ENCODE data around the gene CLOCK.

The CLOCK gene

DNA sequence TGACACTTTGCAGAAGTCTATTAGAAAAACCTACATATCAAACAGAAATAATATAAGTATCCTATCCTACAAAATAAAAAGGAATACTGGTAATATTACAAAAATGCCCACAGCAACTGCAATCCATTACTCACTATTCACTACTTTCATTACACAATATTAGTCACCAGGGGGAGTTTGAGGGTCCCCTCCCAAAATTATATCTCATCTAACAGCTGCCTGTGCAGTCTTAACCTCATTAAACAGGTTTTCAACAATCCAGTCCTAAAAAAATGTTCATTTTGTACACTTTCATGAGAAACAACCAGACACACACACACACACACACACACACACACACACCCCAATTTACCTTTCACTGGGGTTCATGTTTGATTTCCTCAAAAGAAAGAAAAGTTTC is 2.9 kb downstream of the CLOCK start:
- H3K9me3 ChIP-seq (ENCODE audit: control insufficient read depth in 1 of 2, low read length in 2 of 2) = no peaks in the 10 kb centered on the region

DNA sequence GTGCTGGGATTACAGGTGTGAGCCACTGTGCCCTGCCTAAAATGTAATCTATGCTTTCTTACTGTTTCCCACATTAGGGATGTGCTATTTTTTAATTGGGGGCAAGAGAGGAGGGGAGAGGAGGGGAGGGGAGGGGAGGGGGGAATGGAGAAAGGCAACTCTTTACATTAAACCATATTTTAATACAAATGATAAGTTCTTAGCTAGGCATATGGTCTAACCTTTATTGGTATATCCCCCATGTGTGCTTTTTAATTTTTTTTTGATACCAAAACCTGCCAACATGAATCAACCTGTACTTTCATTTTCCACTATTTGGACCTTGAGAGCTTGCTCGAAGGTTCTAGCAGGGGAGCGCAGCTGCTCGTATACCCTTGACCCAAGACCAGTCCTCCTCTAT is 6.4 kb downstream of the CLOCK start:
- no peaks in the 10 kb centered on the region for H3K27me3 ChIP-seq (ENCODE audit: control insufficient read depth in 1 of 2, insufficient read depth in 2 of 2, low read length in 2 of 2)
- peaks cover 0 to 14% of the 10 kb centered on the region in 2 donors for H3K4me1 ChIP-seq (ENCODE audit: control insufficient read depth in 1 of 2, insufficient read depth in 2 of 2, low read length in 2 of 2)

More for the DNA sequence above, 2.9 kb downstream of the CLOCK start:
- Histone ChIP-seq H3K27me3 (ENCODE audit: control insufficient read depth in 1 of 2, insufficient read depth in 2 of 2, low read length in 2 of 2) (no peaks in the 10 kb centered on the region), H3K9ac (ENCODE audit: low read depth in 1 of 2, low read length in 2 of 2) (no peak overlapping the region), H3K36me3 (ENCODE audit: control insufficient read depth in 1 of 2, insufficient read depth in 2 of 2, low read length in 2 of 2) (no peaks in the 10 kb centered on the region), H3K4me3 (ENCODE audit: low read depth in 1 of 2, low read length in 2 of 2) (no peak overlapping the region), H3K4me1 (ENCODE audit: control insufficient read depth in 1 of 2, insufficient read depth in 2 of 2, low read length in 2 of 2) (peaks cover 7 to 29% of the 10 kb centered on the region in 2 donors), H3K27ac (ENCODE audit: low read depth, low read length) (no peak overlapping the region)

DNA sequence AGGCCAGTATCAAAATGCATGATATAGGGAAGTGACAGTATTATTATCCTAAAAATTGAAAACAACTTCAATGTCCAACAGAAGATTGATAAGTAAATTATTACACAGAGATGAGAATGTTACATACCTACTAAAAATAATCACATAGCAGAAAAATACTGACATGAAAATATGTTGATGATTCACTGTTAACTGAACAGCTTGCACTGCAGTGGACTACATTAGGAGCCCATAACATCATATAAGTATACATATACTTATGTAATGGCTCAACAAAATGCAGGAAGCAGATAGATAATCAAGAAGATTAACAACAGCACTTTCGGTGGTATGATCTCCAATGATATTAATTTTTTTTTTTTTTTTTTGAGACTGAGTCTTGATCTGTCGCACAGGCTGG is 7.1 kb downstream of the CLOCK start:
- Histone ChIP-seq H3K27me3 (ENCODE audit: control insufficient read depth in 1 of 2, insufficient read depth in 2 of 2, low read length in 2 of 2) (no peaks in the 10 kb centered on the region), H3K4me3 (ENCODE audit: low read depth in 1 of 2, low read length in 2 of 2) (no peak overlapping the region), H3K9ac (ENCODE audit: low read depth in 1 of 2, low read length in 2 of 2) (no peak overlapping the region), H3K4me1 (ENCODE audit: control insufficient read depth in 1 of 2, insufficient read depth in 2 of 2, low read length in 2 of 2) (peaks cover 0 to 12% of the 10 kb centered on the region in 2 donors), H3K36me3 (ENCODE audit: control insufficient read depth in 1 of 2, insufficient read depth in 2 of 2, low read length in 2 of 2) (no peaks in the 10 kb centered on the region), H3K27ac (ENCODE audit: low read depth, low read length) (no peak overlapping the region), H3K9me3 (ENCODE audit: control insufficient read depth in 1 of 2, low read length in 2 of 2) (no peaks in the 10 kb centered on the region)

More for the DNA sequence above, 6.4 kb downstream of the CLOCK start:
- no peak overlapping the region for H3K9ac ChIP-seq (ENCODE audit: low read depth in 1 of 2, low read length in 2 of 2)
- H3K4me3 ChIP-seq (ENCODE audit: low read depth in 1 of 2, low read length in 2 of 2) = no peak overlapping the region
- H3K27ac ChIP-seq (ENCODE audit: low read depth, low read length) = no peak overlapping the region
- no peaks in the 10 kb centered on the region for H3K9me3 ChIP-seq (ENCODE audit: control insufficient read depth in 1 of 2, low read length in 2 of 2)
- no peaks in the 10 kb centered on the region for H3K36me3 ChIP-seq (ENCODE audit: control insufficient read depth in 1 of 2, insufficient read depth in 2 of 2, low read length in 2 of 2)

DNA sequence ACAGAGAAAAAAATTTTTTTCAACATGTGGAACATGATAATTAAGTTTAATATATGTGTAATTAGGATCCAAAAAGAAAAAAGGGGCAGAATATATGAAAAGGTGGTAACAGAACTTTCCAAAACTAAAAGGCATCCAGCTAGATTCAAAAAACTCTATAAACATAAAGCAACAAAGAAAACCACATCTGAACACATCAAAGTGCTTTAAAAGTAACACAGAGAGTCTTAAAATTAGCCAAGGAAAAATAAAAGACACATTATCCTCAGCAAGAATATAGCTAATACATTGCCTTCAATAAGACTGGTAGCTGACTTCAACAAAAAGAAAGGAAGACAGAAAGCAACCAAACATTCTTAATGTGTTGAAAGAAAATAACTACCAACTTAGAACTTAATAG is 8.2 kb downstream of the CLOCK start:
- peaks cover 0 to 7% of the 10 kb centered on the region in 2 donors for H3K4me1 ChIP-seq (ENCODE audit: control insufficient read depth in 1 of 2, insufficient read depth in 2 of 2, low read length in 2 of 2)
- H3K27ac ChIP-seq (ENCODE audit: low read depth, low read length) = no peak overlapping the region
- peaks cover 0 to 4% of the 10 kb centered on the region in 2 donors for H3K9me3 ChIP-seq (ENCODE audit: control insufficient read depth in 1 of 2, low read length in 2 of 2)
- no peak overlapping the region for H3K4me3 ChIP-seq (ENCODE audit: low read depth in 1 of 2, low read length in 2 of 2)
- H3K27me3 ChIP-seq (ENCODE audit: control insufficient read depth in 1 of 2, insufficient read depth in 2 of 2, low read length in 2 of 2) = no peaks in the 10 kb centered on the region
- no peaks in the 10 kb centered on the region for H3K36me3 ChIP-seq (ENCODE audit: control insufficient read depth in 1 of 2, insufficient read depth in 2 of 2, low read length in 2 of 2)
- no peak overlapping the region for H3K9ac ChIP-seq (ENCODE audit: low read depth in 1 of 2, low read length in 2 of 2)

DNA sequence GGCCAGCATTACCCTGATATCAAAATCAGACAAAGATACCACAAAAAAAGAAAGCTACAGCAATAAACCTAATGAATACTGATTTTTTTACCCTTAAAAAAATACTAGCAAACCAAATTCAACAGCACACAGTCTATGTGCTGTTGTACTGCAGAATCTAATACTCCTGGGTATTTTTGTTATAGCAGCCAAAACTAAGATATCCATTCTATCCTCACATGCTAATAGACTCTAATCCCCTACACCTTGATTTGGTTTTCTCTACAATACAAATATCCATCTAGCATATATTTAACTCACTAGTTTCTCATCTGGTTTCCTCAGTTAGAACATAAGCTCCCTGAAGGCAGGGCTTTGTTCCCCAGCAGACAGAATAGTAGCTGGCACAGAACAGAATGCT is 12.4 kb downstream of the CLOCK start:
- Histone ChIP-seq H3K9ac (ENCODE audit: low read depth in 1 of 2, low read length in 2 of 2) (no peak overlapping the region), H3K27ac (ENCODE audit: low read depth, low read length) (no peak overlapping the region), H3K4me3 (ENCODE audit: low read depth in 1 of 2, low read length in 2 of 2) (no peak overlapping the region), H3K27me3 (ENCODE audit: control insufficient read depth in 1 of 2, insufficient read depth in 2 of 2, low read length in 2 of 2) (no peaks in the 10 kb centered on the region), H3K4me1 (ENCODE audit: control insufficient read depth in 1 of 2, insufficient read depth in 2 of 2, low read length in 2 of 2) (no peaks in the 10 kb centered on the region), H3K9me3 (ENCODE audit: control insufficient read depth in 1 of 2, low read length in 2 of 2) (peaks cover 0 to 4% of the 10 kb centered on the region in 2 donors), H3K36me3 (ENCODE audit: control insufficient read depth in 1 of 2, insufficient read depth in 2 of 2, low read length in 2 of 2) (no peaks in the 10 kb centered on the region)

DNA sequence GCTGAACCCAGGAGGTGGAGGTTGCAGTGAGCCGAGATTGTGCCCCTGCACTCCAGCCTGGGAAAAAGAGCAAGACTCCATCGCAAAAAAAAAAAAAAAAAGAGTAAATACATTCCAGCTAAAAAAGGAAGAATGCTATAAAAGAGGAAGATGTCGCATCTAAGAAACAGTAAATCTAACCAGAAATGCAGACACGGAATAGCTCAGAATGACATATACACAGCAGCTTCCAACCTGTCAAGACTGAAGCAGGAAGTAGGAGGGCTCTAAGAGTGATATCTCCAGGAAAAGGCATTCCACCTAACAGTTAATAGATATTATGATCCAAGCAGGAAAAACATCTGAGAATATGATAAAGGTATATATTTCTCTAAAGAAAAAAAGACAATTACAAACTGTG is 16.0 kb downstream of the CLOCK start:
- no peak overlapping the region for H3K4me3 ChIP-seq (ENCODE audit: low read depth in 1 of 2, low read length in 2 of 2)
- H3K27me3 ChIP-seq (ENCODE audit: control insufficient read depth in 1 of 2, insufficient read depth in 2 of 2, low read length in 2 of 2) = no peaks in the 10 kb centered on the region
- H3K4me1 ChIP-seq (ENCODE audit: control insufficient read depth in 1 of 2, insufficient read depth in 2 of 2, low read length in 2 of 2) = no peaks in the 10 kb centered on the region
- H3K27ac ChIP-seq (ENCODE audit: low read depth, low read length) = no peak overlapping the region
- H3K9ac ChIP-seq (ENCODE audit: low read depth in 1 of 2, low read length in 2 of 2) = no peak overlapping the region
- peaks cover 0 to 4% of the 10 kb centered on the region in 2 donors for H3K9me3 ChIP-seq (ENCODE audit: control insufficient read depth in 1 of 2, low read length in 2 of 2)
- no peaks in the 10 kb centered on the region for H3K36me3 ChIP-seq (ENCODE audit: control insufficient read depth in 1 of 2, insufficient read depth in 2 of 2, low read length in 2 of 2)

DNA sequence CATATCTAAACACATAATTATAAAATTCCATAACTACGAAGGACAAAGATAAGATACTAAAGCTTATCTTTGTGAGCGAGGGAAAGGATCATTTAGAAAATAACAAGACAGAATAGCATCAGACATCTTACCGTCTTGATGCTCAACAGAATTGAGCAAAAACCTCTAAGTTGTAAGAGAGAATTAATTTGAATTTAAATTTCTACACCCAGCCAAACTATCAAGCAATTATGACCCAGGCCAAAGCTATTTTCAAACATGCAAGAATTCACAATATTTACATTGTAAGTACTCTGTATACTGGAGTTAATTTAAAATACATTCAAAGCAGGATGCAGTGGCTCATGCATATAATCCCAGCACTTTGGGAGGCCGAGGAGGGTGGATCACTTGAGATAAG is 16.5 kb downstream of the CLOCK start:
- no peak overlapping the region for H3K4me3 ChIP-seq (ENCODE audit: low read depth in 1 of 2, low read length in 2 of 2)
- H3K9ac ChIP-seq (ENCODE audit: low read depth in 1 of 2, low read length in 2 of 2) = no peak overlapping the region
- no peaks in the 10 kb centered on the region for H3K36me3 ChIP-seq (ENCODE audit: control insufficient read depth in 1 of 2, insufficient read depth in 2 of 2, low read length in 2 of 2)
- H3K27ac ChIP-seq (ENCODE audit: low read depth, low read length) = no peak overlapping the region
- no peaks in the 10 kb centered on the region for H3K4me1 ChIP-seq (ENCODE audit: control insufficient read depth in 1 of 2, insufficient read depth in 2 of 2, low read length in 2 of 2)
- peaks cover 0 to 4% of the 10 kb centered on the region in 2 donors for H3K9me3 ChIP-seq (ENCODE audit: control insufficient read depth in 1 of 2, low read length in 2 of 2)
- H3K27me3 ChIP-seq (ENCODE audit: control insufficient read depth in 1 of 2, insufficient read depth in 2 of 2, low read length in 2 of 2) = no peaks in the 10 kb centered on the region

DNA sequence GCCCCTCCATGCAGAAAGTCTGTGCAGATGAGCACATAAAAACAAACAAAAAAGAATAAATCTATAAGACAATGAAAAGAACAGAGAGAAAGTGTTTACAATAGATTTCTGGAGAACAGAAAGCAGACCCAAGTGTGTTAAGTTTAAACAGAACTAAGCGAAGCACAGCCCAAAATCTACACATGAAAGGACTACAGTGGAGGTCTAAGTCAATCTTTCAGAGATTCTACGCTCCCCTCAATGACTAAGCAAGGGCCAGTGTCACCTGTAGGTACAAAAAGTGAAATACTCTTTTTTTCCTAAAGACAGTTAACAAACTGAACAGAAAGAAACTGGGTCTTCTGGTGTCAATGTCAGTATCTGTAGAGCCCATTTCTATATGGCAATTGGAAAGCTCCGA is 18.2 kb downstream of the CLOCK start:
- no peaks in the 10 kb centered on the region for H3K9me3 ChIP-seq (ENCODE audit: control insufficient read depth in 1 of 2, low read length in 2 of 2)
- H3K36me3 ChIP-seq (ENCODE audit: control insufficient read depth in 1 of 2, insufficient read depth in 2 of 2, low read length in 2 of 2) = no peaks in the 10 kb centered on the region
- no peak overlapping the region for H3K27ac ChIP-seq (ENCODE audit: low read depth, low read length)
- H3K9ac ChIP-seq (ENCODE audit: low read depth in 1 of 2, low read length in 2 of 2) = no peak overlapping the region
- no peaks in the 10 kb centered on the region for H3K4me1 ChIP-seq (ENCODE audit: control insufficient read depth in 1 of 2, insufficient read depth in 2 of 2, low read length in 2 of 2)
- H3K27me3 ChIP-seq (ENCODE audit: control insufficient read depth in 1 of 2, insufficient read depth in 2 of 2, low read length in 2 of 2) = no peaks in the 10 kb centered on the region
- no peak overlapping the region for H3K4me3 ChIP-seq (ENCODE audit: low read depth in 1 of 2, low read length in 2 of 2)

DNA sequence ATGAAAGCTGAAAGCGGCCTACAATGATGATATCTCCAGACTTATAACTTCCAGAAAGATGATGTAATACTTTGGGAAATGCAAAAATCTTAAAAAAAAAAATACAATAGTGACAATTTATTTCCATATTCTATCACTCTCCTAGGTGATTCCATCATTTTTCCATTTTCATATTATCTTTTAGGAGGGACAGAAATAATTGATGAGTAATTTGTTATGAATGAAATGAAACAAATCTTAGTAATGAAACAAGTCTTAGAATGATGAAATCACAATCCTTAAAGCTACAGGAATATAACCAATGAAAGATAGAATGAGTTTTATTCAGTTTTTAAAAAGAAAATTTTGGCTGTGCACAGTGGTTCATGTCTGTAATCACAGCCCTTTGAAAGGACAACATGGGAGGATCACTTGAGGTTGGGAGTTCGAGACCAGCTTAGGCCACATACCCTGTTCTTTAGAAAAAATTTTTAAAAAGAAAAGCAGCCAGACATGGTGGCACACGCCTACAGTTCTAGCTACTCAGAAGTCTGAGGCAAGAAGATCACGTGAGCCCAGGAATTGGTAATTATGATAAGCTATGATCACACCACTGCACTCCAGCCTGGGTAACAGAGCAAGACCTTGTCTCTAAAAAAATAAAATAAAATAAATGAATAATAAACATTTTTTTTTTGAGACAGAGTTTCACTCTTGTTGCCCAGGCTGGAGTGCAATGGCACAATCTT is 21.7 kb downstream of the CLOCK start:
- no peaks in the 10 kb centered on the region for H3K36me3 ChIP-seq (ENCODE audit: control insufficient read depth in 1 of 2, insufficient read depth in 2 of 2, low read length in 2 of 2)
- no peaks in the 10 kb centered on the region for H3K9me3 ChIP-seq (ENCODE audit: control insufficient read depth in 1 of 2, low read length in 2 of 2)
- no peak overlapping the region for H3K9ac ChIP-seq (ENCODE audit: low read depth in 1 of 2, low read length in 2 of 2)
- H3K27ac ChIP-seq (ENCODE audit: low read depth, low read length) = no peak overlapping the region
- H3K4me1 ChIP-seq (ENCODE audit: control insufficient read depth in 1 of 2, insufficient read depth in 2 of 2, low read length in 2 of 2) = no peaks in the 10 kb centered on the region
- H3K4me3 ChIP-seq (ENCODE audit: low read depth in 1 of 2, low read length in 2 of 2) = no peak overlapping the region
- H3K27me3 ChIP-seq (ENCODE audit: control insufficient read depth in 1 of 2, insufficient read depth in 2 of 2, low read length in 2 of 2) = no peaks in the 10 kb centered on the region

DNA sequence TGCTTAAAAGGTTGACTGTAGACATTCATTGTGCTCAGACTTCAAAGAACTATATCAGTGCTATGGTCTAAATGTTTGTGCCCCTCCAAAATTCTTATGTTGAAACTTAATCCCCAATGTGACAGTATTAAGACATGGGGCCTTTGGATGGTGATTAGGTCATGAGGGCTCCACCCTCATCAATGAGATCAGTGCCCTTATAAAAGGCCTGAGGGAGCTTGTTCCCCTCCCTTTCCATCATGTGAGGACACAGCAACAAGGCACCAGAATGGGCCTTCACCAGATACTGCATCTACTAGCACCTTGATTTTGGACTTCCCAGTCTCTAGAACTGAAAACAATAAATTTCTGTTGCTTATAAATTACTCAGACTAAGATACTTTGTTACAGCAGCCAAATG is 28.3 kb downstream of the CLOCK start:
- Histone ChIP-seq H3K9ac (ENCODE audit: low read depth in 1 of 2, low read length in 2 of 2) (no peak overlapping the region), H3K36me3 (ENCODE audit: control insufficient read depth in 1 of 2, insufficient read depth in 2 of 2, low read length in 2 of 2) (no peaks in the 10 kb centered on the region), H3K4me1 (ENCODE audit: control insufficient read depth in 1 of 2, insufficient read depth in 2 of 2, low read length in 2 of 2) (no peaks in the 10 kb centered on the region), H3K9me3 (ENCODE audit: control insufficient read depth in 1 of 2, low read length in 2 of 2) (no peaks in the 10 kb centered on the region), H3K4me3 (ENCODE audit: low read depth in 1 of 2, low read length in 2 of 2) (no peak overlapping the region), H3K27ac (ENCODE audit: low read depth, low read length) (no peak overlapping the region), H3K27me3 (ENCODE audit: control insufficient read depth in 1 of 2, insufficient read depth in 2 of 2, low read length in 2 of 2) (no peaks in the 10 kb centered on the region)

Data from duodenal mucosa (tissue), 2 donors.